NCI-H128 (cell line): ENCODE results near the gene PPP2R2B.
A peak's percentile ranks its signal among the peaks of the same experiment; 100 is the strongest.
"Not testable (repeated sequence)": the region's sequence is repeated elsewhere in the genome, so short reads cannot be mapped to it uniquely, and the experiment has no call there.

Source experiments
- DNase-seq: peaks from one replicate; lab custom pipeline; 2025; ENCODE audit not compliant: unreplicated experiment; lab: John Stamatoyannopoulos, UW

PPP2R2B gene

DNA sequence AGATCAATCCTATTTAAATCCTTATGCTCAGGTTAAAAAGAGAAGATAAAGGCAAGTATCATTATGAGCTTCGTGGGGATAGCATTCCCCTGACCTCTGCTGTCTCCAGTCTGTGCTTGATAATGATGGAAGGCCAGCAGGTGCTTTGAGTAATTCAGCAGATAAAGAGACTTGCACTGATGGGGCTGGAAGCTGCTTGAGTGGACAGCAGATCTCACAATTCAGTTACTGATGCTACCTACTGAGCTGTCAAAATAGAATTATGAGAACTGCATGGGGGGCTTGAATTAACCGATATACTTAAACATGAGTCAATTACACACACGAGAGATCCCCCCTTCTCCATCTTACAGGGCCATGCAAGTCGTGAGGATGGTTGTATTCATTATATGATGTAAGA, 254.9 kb downstream of the PPP2R2B start:
- DNase-seq, result no peak

DNA sequence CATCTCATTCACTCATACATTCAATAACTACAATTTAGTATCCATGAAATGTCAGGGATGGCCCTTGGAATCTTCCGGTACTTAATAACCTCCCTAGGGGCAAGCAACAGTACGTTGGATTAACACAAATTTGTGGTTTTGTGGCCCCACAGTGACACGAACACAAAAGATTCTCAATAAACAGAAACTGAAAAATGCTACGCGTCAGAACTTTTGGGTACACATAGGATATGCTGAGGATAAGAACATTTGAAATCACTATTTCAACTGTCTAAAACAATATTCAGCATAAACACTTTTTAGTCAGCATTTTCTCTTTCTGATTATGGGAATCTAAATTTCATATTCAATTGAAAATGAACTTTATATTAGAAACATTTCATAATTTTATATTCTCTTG, 255.5 kb downstream of the PPP2R2B start:
- DNase-seq, result no peak

GRCh38 chr5:146622391-146622790, 256.2 kb downstream of the PPP2R2B start:
- DNase-seq, result no peak

DNA sequence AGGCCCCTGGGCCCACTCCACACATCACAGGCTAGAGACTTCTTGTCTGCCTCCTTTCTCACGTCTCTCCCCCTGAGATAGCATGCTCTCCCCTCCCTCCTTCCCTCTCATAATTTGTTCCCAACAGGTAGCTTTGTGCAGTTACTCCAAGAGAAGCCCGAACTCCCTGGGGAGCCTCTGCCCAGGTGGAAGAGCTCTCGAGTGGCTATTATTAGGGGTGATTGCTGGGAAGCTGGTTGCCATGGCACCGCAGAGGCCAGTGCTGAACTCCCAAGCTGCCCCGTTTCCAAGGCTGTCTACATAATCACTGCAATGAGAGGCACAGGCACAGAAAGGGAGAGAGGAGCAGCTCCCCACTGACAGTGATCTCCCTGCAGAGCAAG, 257.9 kb downstream of the PPP2R2B start:
- peak; percentile 76 for DNase-seq

DNA sequence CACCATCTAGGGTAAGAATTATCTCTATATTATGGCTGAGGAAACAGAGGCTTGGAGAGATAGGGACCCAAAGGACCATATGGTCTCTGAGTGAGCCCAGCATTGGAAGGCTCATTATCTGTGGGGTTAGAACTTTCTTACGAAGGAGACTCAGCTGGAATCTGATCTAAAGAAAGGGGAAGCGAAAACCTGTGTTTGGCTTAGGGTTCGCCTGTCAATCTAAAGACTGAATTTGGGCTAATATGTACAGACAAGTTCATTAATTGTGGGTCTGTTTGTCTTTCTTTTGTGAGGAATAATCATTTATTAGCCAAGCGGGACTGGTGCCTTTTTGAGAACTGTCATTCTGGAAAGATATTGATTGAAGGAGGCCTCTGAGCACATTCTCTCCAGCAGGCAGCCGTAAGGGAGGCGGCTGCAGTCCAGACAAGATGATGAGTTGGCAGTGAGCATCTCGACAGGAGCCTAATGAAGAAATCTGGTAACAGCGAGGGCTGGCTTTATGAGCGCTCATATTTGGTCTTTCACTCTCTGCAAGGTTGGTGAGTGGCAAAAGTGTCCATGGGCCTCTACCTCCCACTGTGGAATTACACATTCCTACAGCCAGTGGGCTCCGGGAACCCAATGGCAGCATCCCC, 258.4 kb downstream of the PPP2R2B start:
- no peak for DNase-seq

- no peak for DNase-seq
Observed at GRCh38 chr5:146618434-146618833, 260.1 kb downstream of the PPP2R2B start.

- DNase-seq, result not testable (repeated sequence)
Observed at GRCh38 chr5:146609731-146610130, 268.8 kb downstream of the PPP2R2B start.

- no peak for DNase-seq
Observed at GRCh38 chr5:146607659-146608332, 270.8 kb downstream of the PPP2R2B start.

DNA sequence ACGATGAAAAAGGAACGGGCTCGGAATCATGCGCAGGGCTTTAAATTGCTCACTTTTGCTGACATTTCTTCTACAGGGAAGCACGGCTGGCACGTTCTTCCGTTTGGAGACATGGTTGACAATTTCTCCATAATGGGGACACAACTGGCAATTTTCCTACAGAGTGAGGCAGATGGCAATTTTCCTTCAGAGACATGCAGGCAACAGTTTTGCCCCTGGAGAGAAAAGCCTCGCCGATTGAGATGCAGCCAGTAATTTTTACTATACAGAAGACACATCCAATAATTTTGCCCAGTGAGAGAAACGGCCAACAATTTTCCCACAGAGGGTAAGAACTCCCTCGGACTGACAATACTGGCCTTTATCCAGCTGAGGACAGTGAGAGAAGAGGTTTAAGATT, 271.7 kb downstream of the PPP2R2B start:
- DNase-seq, result no peak

DNA sequence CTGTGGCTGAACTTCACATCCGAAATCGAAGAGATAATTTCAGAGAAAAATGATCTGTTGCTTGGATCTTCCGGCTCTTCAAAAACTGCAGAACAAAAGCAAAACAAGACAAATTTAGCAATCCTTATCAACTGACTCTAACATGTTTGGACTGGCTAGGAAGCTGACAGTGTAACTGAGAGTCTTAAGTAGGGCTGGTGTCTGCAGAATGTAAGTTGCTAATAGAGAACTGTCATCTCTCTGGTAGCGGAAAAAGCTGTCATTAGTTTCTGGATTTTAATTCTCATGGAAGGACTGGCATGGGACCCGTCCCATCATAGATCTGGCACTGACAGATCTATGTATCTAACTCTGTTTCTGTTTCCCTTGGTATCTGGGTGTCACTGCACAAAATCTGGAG, 278.2 kb downstream of the PPP2R2B start:
- DNase-seq, result no peak

GRCh38 chr5:146599261-146599660, 279.3 kb downstream of the PPP2R2B start:
- DNase-seq, result no peak

GRCh38 chr5:146595088-146595487, 283.5 kb downstream of the PPP2R2B start:
- DNase-seq, result no peak

GRCh38 chr5:146592352-146592751, 286.2 kb downstream of the PPP2R2B start:
- no peak for DNase-seq

DNA sequence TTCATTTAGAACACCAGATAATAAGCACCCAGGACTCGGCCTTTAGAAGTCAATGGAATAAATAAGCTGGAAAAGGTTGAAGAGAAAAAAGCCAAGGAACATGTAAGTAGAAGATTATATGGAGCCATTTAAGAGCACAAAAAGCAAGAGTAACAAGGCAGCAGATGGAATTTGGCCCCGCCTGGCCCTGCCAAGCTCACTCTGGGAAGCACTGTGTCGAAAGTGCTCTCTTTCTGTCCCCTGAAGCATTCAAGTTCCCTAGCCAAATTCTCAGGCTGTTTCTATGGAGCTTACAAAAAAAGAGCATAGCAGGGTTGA, 289.6 kb downstream of the PPP2R2B start:
- no peak for DNase-seq

GRCh38 chr5:146588331-146589027, 290.1 kb downstream of the PPP2R2B start:
- DNase-seq, result no peak

DNA sequence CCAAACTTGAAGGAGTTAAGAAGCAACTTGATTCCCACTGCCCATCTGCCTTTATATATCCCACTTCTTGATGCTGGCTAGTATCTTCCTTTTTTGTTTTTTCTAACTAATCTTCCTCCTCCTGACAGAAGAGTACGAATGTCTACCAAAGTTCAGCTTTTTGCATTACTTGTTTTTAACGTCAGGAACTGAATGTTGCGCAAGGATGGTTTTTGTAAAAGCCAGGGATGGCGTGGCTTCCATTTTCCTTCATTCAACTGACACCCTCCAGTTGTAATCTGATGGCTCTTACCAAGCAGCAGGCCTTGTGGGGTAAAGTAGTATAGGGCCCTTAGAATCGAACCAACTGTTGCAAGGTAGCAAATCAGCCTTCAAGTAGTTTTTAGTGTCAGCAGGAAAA, 291.8 kb downstream of the PPP2R2B start:
- DNase-seq, result no peak

GRCh38 chr5:146584750-146585149, 293.8 kb downstream of the PPP2R2B start:
- no peak for DNase-seq

GRCh38 chr5:146582051-146582596, 296.4 kb downstream of the PPP2R2B start:
- DNase-seq, result no peak

- no peak for DNase-seq
Observed at GRCh38 chr5:146580237-146580636, 298.3 kb downstream of the PPP2R2B start.

DNA sequence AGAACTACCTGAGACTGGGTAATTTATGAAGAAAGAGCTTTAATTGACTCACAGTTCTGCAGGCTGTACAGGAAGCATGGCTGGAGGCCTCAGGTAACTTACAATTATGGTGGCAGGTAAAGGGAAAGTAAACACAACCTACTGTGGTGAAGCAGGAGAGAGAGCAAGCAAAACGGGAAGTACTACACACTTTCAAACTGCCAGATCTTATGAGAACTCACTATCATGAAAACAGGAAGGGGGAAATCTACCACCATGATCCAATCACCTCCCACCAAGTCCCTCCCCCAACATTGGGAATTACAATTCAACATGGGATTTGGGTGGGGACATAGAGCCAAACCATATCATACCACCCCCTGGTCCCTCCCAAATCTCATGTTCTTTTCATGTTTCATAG, 303.8 kb downstream of the PPP2R2B start:
- no peak for DNase-seq

DNA sequence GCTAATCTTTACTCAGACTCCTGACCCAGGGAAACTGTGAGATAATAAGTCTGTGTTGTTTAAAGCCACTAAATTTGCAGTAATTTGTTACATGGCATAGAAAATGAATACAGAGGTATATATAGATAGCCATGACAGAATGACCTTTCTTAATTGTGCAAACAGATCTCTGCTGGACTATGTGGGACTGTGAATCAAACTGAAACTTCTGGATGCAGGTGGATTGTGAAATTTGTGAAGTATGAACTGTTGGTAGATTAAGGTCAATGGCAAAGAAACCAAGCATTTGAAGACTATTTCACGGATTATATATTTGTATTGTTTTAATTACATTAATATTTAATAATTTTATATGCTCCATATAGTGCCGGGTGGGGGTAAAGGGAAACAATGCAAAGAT, 310.4 kb downstream of the PPP2R2B start:
- no peak for DNase-seq

DNA sequence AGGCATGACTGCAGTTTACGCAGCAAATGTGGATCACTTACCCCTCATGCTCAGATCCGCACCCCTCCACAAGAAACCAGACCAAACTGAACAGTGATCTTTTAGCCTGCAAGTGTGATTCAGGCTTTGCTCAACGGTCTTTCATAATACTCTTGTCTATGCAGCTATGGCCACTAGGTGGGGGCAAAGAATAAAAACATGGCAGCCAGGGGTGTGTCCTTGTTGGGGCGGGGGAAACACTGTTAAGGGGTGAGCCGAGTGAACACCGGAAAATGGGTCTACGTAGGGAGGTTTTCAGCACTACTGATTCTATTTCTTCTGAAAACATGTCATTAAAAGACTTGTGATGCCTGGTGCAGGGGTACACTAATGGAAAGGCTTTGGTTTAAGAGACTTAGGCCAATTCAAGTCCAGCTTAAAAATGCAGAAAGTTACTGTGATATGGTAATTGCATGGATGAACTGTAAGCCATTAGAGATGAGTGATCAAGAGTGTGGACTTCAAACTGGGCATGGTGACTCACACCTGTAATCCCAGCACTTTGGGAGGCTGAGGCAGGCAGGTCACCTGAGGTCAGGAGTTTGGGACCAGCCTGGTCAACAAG, 312.7 kb downstream of the PPP2R2B start:
- DNase-seq, result peak; percentile 5
